ENCODE results near the gene UBE3C. TPM values are rescaled to one million over a fixed set of nuclear protein-coding genes. Genes with fewer than 3 reads are reported as not detected.

UBE3C gene
- total and polyA plus RNA-seq, 2 of the 13 experiments (the other 11 are each of a cell fraction or from before 2014, with no cell fraction given), result 27.0 to 48.2 TPM

GRCh38 chr7:157188091-157188665 lies 49.5 kb downstream of the UBE3C start:
- no peak overlapping the region for H3K27ac ChIP-seq (ENCODE audit: extremely low read length, insufficient read depth, low read length)
- intact Hi-C loops (cut with micrococcal nuclease; ENCODE audit: unreplicated experiment), result no loop called here
- H3K4me2 ChIP-seq (ENCODE audit: low read depth, low read length), result no peak overlapping the region
- ChIA-PET CTCF (ENCODE audit: low intra/inter-chr PET ratio, low total read pairs) (no interaction called here), POLR2A (no interaction called here)
- H2AFZ ChIP-seq (ENCODE audit: low read length), result no peak overlapping the region
- 97% methylated on average over 8 of the region's 8 CpGs for WGBS (ENCODE audit: low lambda C conversion rate)
- TSS peak; percentile 18 for BruUV-seq (replicated peaks)
- DNase-seq (ENCODE audit: low spot score), result no peak
- TF ChIP-seq SUZ12 (IDR thresholded peaks at IDR 0.05; ENCODE audit: low read depth, low read length) (no peak), ATAD3A (CRISPR knock-in tag; IDR thresholded peaks at IDR 0.05) (no peak), HOXA5 (CRISPR knock-in tag; IDR thresholded peaks at IDR 0.05) (no peak), MTA1 (CRISPR knock-in tag; IDR thresholded peaks at IDR 0.05; ENCODE audit: borderline replicate concordance) (no peak), HNRNPK (IDR thresholded peaks at IDR 0.05; ENCODE audit: low read depth, low read length, poor library complexity, severe bottlenecking) (no peak), SALL1 (CRISPR knock-in tag; IDR thresholded peaks at IDR 0.05) (no peak), ZNF761 (CRISPR knock-in tag; conservative IDR thresholded peaks at IDR 0.05) (no peak), ATRX (CRISPR knock-in tag; IDR thresholded peaks at IDR 0.05; ENCODE audit: borderline replicate concordance) (no peak), ZKSCAN8 (CRISPR knock-in tag; IDR thresholded peaks at IDR 0.05; ENCODE audit: borderline replicate concordance) (no peak), ZNF3 (CRISPR knock-in tag; IDR thresholded peaks at IDR 0.05) (no peak), POLR2AphosphoS5 (IDR thresholded peaks at IDR 0.05; ENCODE audit: low read depth, low read length) (no peak), KLF9 (CRISPR knock-in tag; IDR thresholded peaks at IDR 0.05; ENCODE audit: low read depth) (no peak), CSRNP2 (CRISPR knock-in tag; conservative IDR thresholded peaks at IDR 0.05; ENCODE audit: low read depth) (no peak)
- TF ChIP-seq, protein P1, sequence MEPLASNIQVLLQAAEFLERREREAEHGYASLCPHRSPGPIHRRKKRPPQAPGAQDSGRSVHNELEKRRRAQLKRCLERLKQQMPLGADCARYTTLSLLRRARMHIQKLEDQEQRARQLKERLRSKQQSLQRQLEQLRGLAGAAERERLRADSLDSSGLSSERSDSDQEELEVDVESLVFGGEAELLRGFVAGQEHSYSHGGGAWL (CRISPR knock-in tag; IDR thresholded peaks at IDR 0.05), result no peak
- TF ChIP-seq, protein P2, sequence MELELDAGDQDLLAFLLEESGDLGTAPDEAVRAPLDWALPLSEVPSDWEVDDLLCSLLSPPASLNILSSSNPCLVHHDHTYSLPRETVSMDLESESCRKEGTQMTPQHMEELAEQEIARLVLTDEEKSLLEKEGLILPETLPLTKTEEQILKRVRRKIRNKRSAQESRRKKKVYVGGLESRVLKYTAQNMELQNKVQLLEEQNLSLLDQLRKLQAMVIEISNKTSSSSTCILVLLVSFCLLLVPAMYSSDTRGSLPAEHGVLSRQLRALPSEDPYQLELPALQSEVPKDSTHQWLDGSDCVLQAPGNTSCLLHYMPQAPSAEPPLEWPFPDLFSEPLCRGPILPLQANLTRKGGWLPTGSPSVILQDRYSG (CRISPR knock-in tag; IDR thresholded peaks at IDR 0.05), result no peak
- TF ChIP-seq, protein P3, sequence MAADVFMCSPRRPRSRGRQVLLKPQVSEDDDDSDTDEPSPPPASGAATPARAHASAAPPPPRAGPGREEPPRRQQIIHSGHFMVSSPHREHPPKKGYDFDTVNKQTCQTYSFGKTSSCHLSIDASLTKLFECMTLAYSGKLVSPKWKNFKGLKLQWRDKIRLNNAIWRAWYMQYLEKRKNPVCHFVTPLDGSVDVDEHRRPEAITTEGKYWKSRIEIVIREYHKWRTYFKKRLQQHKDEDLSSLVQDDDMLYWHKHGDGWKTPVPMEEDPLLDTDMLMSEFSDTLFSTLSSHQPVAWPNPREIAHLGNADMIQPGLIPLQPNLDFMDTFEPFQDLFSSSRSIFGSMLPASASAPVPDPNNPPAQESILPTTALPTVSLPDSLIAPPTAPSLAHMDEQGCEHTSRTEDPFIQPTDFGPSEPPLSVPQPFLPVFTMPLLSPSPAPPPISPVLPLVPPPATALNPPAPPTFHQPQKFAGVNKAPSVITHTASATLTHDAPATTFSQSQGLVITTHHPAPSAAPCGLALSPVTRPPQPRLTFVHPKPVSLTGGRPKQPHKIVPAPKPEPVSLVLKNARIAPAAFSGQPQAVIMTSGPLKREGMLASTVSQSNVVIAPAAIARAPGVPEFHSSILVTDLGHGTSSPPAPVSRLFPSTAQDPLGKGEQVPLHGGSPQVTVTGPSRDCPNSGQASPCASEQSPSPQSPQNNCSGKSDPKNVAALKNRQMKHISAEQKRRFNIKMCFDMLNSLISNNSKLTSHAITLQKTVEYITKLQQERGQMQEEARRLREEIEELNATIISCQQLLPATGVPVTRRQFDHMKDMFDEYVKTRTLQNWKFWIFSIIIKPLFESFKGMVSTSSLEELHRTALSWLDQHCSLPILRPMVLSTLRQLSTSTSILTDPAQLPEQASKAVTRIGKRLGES (CRISPR knock-in tag; IDR thresholded peaks at IDR 0.05; ENCODE audit: borderline replicate concordance), result no peak
- TF ChIP-seq, protein P4, sequence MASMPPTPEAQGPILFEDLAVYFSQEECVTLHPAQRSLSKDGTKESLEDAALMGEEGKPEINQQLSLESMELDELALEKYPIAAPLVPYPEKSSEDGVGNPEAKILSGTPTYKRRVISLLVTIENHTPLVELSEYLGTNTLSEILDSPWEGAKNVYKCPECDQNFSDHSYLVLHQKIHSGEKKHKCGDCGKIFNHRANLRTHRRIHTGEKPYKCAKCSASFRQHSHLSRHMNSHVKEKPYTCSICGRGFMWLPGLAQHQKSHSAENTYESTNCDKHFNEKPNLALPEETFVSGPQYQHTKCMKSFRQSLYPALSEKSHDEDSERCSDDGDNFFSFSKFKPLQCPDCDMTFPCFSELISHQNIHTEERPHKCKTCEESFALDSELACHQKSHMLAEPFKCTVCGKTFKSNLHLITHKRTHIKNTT (CRISPR knock-in tag; IDR thresholded peaks at IDR 0.05), result no peak
- H4K20me1 ChIP-seq (ENCODE audit: insufficient read depth, low read length), result no peaks in the 10 kb centered on the region
- no peak overlapping the region for H3K4me3 ChIP-seq (replicated peaks in 1 of 3; ENCODE audit: insufficient read depth in 1 of 3, low read depth in 2 of 3, low read length in 3 of 3)
- no peak for FAIRE-seq
- peaks cover 10% of the 10 kb centered on the region for H3K4me1 ChIP-seq (ENCODE audit: insufficient read depth, low read length)
- no peaks in the 10 kb centered on the region for H3K27me3 ChIP-seq (ENCODE audit: control insufficient read depth in 1 of 2, insufficient read depth in 2 of 2, low read length in 2 of 2)
- no peak overlapping the region for H3K9ac ChIP-seq (ENCODE audit: insufficient read depth, low read depth, low read length)
- ATAC-seq, result no peak
- H3K9me3 ChIP-seq (ENCODE audit: low read length), result no peaks in the 10 kb centered on the region
- in situ Hi-C loops (cut with HindIII; ENCODE audit: extremely low pct_ligation_motif_present, low pct_unique_long_range_greater_than_20kb), result no loop called here
- H3K79me2 ChIP-seq (ENCODE audit: insufficient read depth, low read length), result no peaks in the 10 kb centered on the region
- peaks cover 18 to 81% of the 10 kb centered on the region in 2 experiments for H3K36me3 ChIP-seq (replicated peaks in 1 of 2; ENCODE audit: control insufficient read depth in 1 of 2, insufficient read depth in 2 of 2, low read length in 2 of 2)

Data from HepG2 (cell line).